Trophoblast cell (in vitro differentiated cells and primary cell): ENCODE data around the gene PRKCE.
"Not testable (repeated sequence)": the region's sequence is repeated elsewhere in the genome, so short reads cannot be mapped to it uniquely, and the experiment has no call there.

Source experiments
- DNase-seq, 2 donors: peaks; one replicate each; pipeline ENCODE4 v3.0.0-alpha.2; 2016
- H2AFZ ChIP-seq: 2 replicates; pipeline ENCODE4 v1.6.1; 2013; ENCODE audit warnings: low read length, moderate library complexity, mild to moderate bottlenecking; ENCODE audit not compliant: insufficient read depth, poor library complexity
- H2AK5ac ChIP-seq: 2 replicates; pipeline ENCODE4 v1.6.1; 2013; ENCODE audit warnings: mild to moderate bottlenecking, low read length
- H2BK120ac ChIP-seq: 2 replicates; pipeline ENCODE4 v1.6.1; 2013; ENCODE audit warnings: low read length, mild to moderate bottlenecking, moderate library complexity; ENCODE audit not compliant: insufficient read depth, poor library complexity
- H2BK12ac ChIP-seq: 2 replicates; pipeline ENCODE4 v1.6.1; 2013; ENCODE audit warnings: mild to moderate bottlenecking, low read length, moderate library complexity
- H2BK5ac ChIP-seq: 2 replicates; pipeline ENCODE4 v1.6.1; 2013; ENCODE audit warnings: low read length, low read depth, moderate library complexity, mild to moderate bottlenecking; ENCODE audit not compliant: poor library complexity
- H3K14ac ChIP-seq: 2 replicates; pipeline ENCODE4 v1.6.1; 2013; ENCODE audit warnings: mild to moderate bottlenecking, low read length
- H3K18ac ChIP-seq: 2 replicates; pipeline ENCODE4 v1.6.1; 2013; ENCODE audit warnings: mild to moderate bottlenecking, low read length
- H3K23ac ChIP-seq: 2 replicates; pipeline ENCODE4 v1.6.1; 2013; ENCODE audit warnings: low read length
- H3K27ac ChIP-seq: 2 replicates; pipeline ENCODE4 v1.5.1; 2013; ENCODE audit warnings: low read depth, mild to moderate bottlenecking, inconsistent platforms, low read length, moderate library complexity
- H3K27me3 ChIP-seq: 2 replicates; pipeline ENCODE4 v1.6.1; 2013; ENCODE audit warnings: inconsistent platforms, mild to moderate bottlenecking, low read length, moderate library complexity; ENCODE audit not compliant: insufficient read depth
- H3K36me3 ChIP-seq, 2 experiments: 1 replicate in 1 of 2; 2 replicates in 1 of 2; pipeline ENCODE4 v1.6.1; 2013; ENCODE audit warnings: low read length in 2 of 2, mild to moderate bottlenecking in 2 of 2, moderate library complexity in 1 of 2; ENCODE audit not compliant: insufficient read depth in 2 of 2, control insufficient read depth in 1 of 2
- H3K4ac ChIP-seq: 2 replicates; pipeline ENCODE4 v1.6.1; 2013; ENCODE audit warnings: low read depth, mild to moderate bottlenecking, low read length, moderate library complexity
- H3K4me1 ChIP-seq, 2 experiments: 1 replicate in 1 of 2; 2 replicates in 1 of 2; pipeline ENCODE4 v1.6.1; 2013; ENCODE audit warnings: low read length in 2 of 2, mild to moderate bottlenecking in 2 of 2, moderate library complexity in 1 of 2; ENCODE audit not compliant: insufficient read depth in 2 of 2, control insufficient read depth in 1 of 2
- H3K4me2 ChIP-seq: 2 replicates; pipeline ENCODE4 v1.6.1; 2013; ENCODE audit warnings: inconsistent platforms, mild to moderate bottlenecking, low read length, moderate library complexity
- H3K4me3 ChIP-seq: 2 replicates; pipeline ENCODE4 v1.5.1; 2013; ENCODE audit warnings: mild to moderate bottlenecking, low read depth, low read length, inconsistent platforms
- H3K79me1 ChIP-seq: one replicate; pipeline ENCODE4 v1.6.1; 2013; ENCODE audit warnings: low read length
- H3K79me2 ChIP-seq: 2 replicates; pipeline ENCODE4 v1.6.1; 2013; ENCODE audit warnings: low read length, mild to moderate bottlenecking; ENCODE audit not compliant: control insufficient read depth, insufficient read depth, poor library complexity
- H3K9ac ChIP-seq: 2 replicates; pipeline ENCODE4 v1.6.1; 2013; ENCODE audit warnings: mild to moderate bottlenecking, low read length
- H3K9me3 ChIP-seq: 2 replicates; pipeline ENCODE4 v1.6.1; 2013; ENCODE audit warnings: low read depth, mild to moderate bottlenecking, control low read depth, inconsistent platforms, low read length; ENCODE audit not compliant: insufficient read depth
- H4K12ac ChIP-seq: 2 replicates; pipeline ENCODE4 v1.6.1; 2013; ENCODE audit warnings: low read depth, mild to moderate bottlenecking, low read length, moderate library complexity
- H4K8ac ChIP-seq: 2 replicates; pipeline ENCODE4 v1.6.1; 2013; ENCODE audit warnings: low read depth, mild to moderate bottlenecking, low read length, moderate library complexity
- H4K91ac ChIP-seq: one replicate; pipeline ENCODE4 v1.6.1; 2013; ENCODE audit warnings: low read depth, mild to moderate bottlenecking, low read length, moderate library complexity
- WGBS: extraction: QIAGEN DNeasy Blood & Tissue Kit; methylation state at CpG from one replicate; pipeline ENCODE4 v1.1.7; 2013; ENCODE audit warnings: missing lambda C conversion rate; ENCODE audit not compliant: insufficient read length, insufficient coverage; ENCODE audit errors: extremely low coverage; 5-methylcytosine and 5-hydroxymethylcytosine counted together

PRKCE gene

GRCh38 chr2:45857275-45857609 is 205.8 kb downstream of the PRKCE start:
- Histone ChIP-seq H3K27me3 (no peaks in the 10 kb centered on the region), H3K4me1 (no peaks in the 10 kb centered on the region), H2BK120ac (no peak overlapping the region), H2AFZ (no peak overlapping the region), H2BK5ac (no peak overlapping the region), H4K12ac (no peak overlapping the region), H4K8ac (no peak overlapping the region), H3K23ac (no peak overlapping the region), H3K79me2 (no peaks in the 10 kb centered on the region), H3K4me3 (no peak overlapping the region), H3K79me1 (no peaks in the 10 kb centered on the region), H4K91ac (no peak overlapping the region), H3K4ac (no peak overlapping the region), H2AK5ac (no peak overlapping the region), H3K14ac (no peak overlapping the region), H3K9ac (no peak overlapping the region), H3K18ac (no peak overlapping the region), H3K9me3 (no peaks in the 10 kb centered on the region), H3K27ac (no peak overlapping the region), H3K36me3 (no peaks in the 10 kb centered on the region), H3K4me2 (no peak overlapping the region), H2BK12ac (no peak overlapping the region)
- WGBS = no CpG with 5 or more reads among the region's 4 CpGs
- no peak for DNase-seq

GRCh38 chr2:45857867-45858520 is 206.5 kb downstream of the PRKCE start:
- Histone ChIP-seq H3K36me3 (no peaks in the 10 kb centered on the region), H3K9me3 (no peaks in the 10 kb centered on the region), H4K12ac (no peak overlapping the region), H3K4me3 (no peak overlapping the region), H3K27me3 (peaks cover 2% of the 10 kb centered on the region), H4K8ac (no peak overlapping the region), H3K79me1 (no peaks in the 10 kb centered on the region), H3K4me1 (no peaks in the 10 kb centered on the region), H2BK5ac (no peak overlapping the region), H3K14ac (no peak overlapping the region), H3K23ac (no peak overlapping the region), H2BK120ac (no peak overlapping the region), H3K4ac (no peak overlapping the region), H4K91ac (no peak overlapping the region), H2BK12ac (no peak overlapping the region), H2AK5ac (no peak overlapping the region), H3K4me2 (no peak overlapping the region), H2AFZ (no peak overlapping the region), H3K18ac (no peak overlapping the region), H3K79me2 (no peaks in the 10 kb centered on the region), H3K9ac (no peak overlapping the region), H3K27ac (no peak overlapping the region)
- no CpG with 5 or more reads among the region's 11 CpGs for WGBS
- no peak for DNase-seq

DNA sequence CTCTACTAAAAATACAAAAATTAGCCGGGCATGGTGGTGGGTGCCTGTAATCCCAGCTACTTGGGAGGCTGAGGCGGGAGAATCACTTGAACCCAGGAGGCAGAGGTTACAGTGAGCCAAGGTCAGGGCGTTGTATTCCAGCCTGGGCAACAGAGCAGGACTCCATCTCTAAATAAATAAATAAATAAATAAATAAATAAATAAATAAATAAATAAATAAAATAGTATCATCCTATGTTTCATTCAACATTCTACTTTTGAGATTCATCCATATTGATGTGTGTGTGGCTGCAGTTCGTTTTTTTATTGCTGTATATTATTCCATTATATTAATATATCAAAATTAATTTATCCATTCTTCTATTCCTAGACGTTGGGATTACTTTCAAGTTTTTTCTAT is 207.4 kb downstream of the PRKCE start:
- H2AFZ ChIP-seq, H3K36me3 ChIP-seq, H3K4ac ChIP-seq, H3K27ac ChIP-seq, H3K4me3 ChIP-seq, H2BK5ac ChIP-seq, H3K18ac ChIP-seq, H2AK5ac ChIP-seq, H3K9ac ChIP-seq, H3K79me1 ChIP-seq, H3K27me3 ChIP-seq, H4K91ac ChIP-seq, H2BK12ac ChIP-seq, H3K79me2 ChIP-seq, H2BK120ac ChIP-seq, DNase-seq, H3K4me1 ChIP-seq, H4K8ac ChIP-seq, H4K12ac ChIP-seq, H3K23ac ChIP-seq, H3K14ac ChIP-seq, H3K9me3 ChIP-seq, H3K4me2 ChIP-seq: not testable (repeated sequence)
- WGBS = no CpG with 5 or more reads among the region's 5 CpGs

DNA sequence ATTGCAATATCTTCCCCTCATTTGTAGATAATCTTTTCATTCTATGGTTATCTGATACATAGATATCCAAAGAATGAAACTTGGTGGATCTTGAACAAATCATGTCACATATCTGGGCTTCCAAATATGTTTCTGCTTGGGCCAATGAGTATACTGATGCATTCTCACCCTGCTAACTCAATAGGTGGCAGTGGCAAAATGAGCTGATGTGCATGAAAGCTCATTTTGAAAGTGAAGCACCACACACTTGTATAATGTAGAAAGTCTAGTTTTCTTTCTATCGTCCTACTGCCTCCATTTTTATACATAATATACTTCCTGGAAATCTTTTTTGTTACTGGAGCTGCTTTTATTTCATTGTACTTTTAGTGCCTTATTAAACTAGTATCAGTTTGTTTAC is 208.2 kb downstream of the PRKCE start:
- peaks cover 2% of the 10 kb centered on the region for H3K27me3 ChIP-seq
- H3K36me3 ChIP-seq = no peaks in the 10 kb centered on the region
- H3K4me2 ChIP-seq = no peak overlapping the region
- H3K14ac ChIP-seq = no peak overlapping the region
- H3K4me1 ChIP-seq = peaks cover 0 to under 1% of the 10 kb centered on the region in 2 experiments
- no peaks in the 10 kb centered on the region for H3K79me1 ChIP-seq
- H3K79me2 ChIP-seq = no peaks in the 10 kb centered on the region
- no peak overlapping the region for H3K4me3 ChIP-seq
- H3K9me3 ChIP-seq = peaks cover 2% of the 10 kb centered on the region
- H3K9ac ChIP-seq = no peak overlapping the region
- no CpG with 5 or more reads among the region's 1 CpG for WGBS
- H2BK120ac ChIP-seq = no peak overlapping the region
- H4K12ac ChIP-seq = no peak overlapping the region
- H4K91ac ChIP-seq = no peak overlapping the region
- H2BK5ac ChIP-seq = no peak overlapping the region
- no peak overlapping the region for H2AK5ac ChIP-seq
- DNase-seq = peak in 1 of 2 donors; percentile 65
- H3K27ac ChIP-seq = no peak overlapping the region
- no peak overlapping the region for H3K4ac ChIP-seq
- no peak overlapping the region for H3K18ac ChIP-seq
- no peak overlapping the region for H4K8ac ChIP-seq
- H3K23ac ChIP-seq = no peak overlapping the region
- no peak overlapping the region for H2AFZ ChIP-seq
- H2BK12ac ChIP-seq = no peak overlapping the region
